Brain pericyte (primary cell): ENCODE results near the gene PRRC1.

ENCODE experiments used
- DNase-seq: peaks from one replicate; pipeline ENCODE4 v3.0.0-alpha.2; 2012; ENCODE audit warnings: low read depth, low spot score

Gene PRRC1

DNA sequence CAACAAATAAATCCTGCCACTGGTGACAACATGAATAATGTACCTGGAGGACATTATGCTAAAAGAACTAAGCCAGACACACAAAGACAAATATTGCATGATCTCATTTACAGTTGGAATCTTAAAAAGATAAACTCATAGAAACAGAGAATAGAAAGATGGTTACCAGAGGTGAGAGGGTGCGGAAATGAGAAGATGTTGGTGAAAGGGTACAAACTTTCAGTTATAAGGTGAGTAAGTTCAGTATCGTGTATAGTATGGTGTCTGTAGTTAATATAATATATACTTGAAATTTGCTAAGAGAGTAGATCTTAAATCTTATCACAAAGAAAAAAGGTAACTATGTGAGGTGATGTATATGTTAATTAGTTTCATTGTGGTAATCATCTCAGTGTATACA lies 63.3 kb downstream of the PRRC1 start:
- no peak for DNase-seq

DNA sequence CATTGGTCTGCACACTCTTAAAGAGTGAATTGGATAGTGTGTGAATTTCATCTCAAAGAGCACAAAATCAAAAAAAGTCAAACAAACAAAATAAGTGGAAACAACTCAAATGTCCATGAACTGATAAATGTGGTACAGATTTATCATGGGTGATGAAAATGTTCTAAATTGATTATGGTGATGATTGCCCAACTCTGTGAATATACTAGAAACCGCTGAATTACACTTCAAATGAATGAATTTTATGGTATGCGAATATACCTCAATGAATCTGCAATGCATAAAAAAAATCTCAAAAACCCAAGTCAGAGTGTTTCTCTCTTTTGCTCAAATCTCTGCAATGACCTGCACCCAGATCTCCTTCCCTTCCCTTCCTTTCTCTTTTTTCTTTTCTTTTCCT lies 64.0 kb downstream of the PRRC1 start:
- DNase-seq = no peak

DNA sequence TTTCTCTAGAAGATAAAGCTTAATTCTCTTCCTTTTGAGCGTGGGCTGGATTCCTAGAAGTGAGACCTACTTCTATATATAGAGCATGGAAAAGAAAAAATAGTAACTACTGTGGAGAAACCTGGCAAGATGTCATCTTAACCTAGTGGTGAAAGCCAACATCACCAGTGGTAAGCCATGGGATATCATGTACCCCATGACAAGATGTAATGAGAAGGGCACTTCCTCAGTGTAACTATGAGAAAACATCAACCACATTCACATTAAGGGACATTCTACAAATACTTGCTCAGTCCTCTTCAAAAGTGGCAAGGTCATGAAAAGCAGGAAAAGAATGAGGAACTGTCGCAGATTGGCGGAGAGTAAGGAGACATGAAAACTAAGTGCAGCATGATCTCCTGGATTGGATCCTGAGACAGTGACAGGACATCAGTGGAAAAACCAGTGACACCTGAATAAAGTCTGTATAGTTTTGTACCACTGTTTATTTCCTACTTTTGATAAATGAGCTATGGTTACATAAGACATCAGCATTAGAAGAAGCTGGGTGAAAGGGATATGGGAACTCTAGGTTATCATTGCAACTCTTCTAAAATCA lies 65.4 kb downstream of the PRRC1 start:
- no peak for DNase-seq

DNA sequence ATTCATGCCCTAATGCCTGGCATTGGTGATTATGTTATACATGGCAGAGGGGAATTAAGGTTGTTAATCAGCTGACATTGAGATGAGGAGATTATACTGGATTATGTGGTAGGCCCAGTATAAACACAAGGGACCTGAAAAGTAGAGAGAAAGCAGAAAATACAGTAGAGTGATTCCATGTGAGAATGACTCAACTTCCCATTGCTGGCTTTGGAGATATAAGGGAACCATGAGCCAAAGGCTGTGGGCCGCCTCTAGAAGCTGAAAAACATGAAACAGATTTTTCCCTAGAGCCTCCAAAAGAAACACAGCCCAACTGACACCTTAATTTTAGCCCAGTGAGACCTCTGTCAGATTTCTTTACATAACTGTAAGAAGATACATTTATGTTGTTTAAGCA lies 66.4 kb downstream of the PRRC1 start:
- DNase-seq = no peak

DNA sequence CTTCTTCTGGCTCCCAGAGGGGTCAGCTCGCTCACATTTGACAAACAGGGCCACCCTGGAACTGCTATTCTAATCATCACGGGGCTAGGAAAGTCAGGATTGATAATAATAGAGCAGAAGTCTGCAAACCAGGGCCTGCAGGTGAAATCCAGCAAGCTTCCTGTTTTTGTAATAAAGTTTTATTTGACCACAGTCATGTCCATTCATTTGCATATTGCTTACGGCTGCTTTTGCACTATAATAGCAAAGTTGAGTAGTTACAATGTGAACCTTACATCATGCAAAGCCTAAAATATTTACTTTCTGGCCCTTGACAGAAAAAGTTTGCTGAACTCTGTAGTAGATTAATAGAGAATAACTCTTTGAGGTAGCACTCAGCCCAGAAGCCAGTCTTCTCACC lies 68.2 kb downstream of the PRRC1 start:
- no peak for DNase-seq

DNA sequence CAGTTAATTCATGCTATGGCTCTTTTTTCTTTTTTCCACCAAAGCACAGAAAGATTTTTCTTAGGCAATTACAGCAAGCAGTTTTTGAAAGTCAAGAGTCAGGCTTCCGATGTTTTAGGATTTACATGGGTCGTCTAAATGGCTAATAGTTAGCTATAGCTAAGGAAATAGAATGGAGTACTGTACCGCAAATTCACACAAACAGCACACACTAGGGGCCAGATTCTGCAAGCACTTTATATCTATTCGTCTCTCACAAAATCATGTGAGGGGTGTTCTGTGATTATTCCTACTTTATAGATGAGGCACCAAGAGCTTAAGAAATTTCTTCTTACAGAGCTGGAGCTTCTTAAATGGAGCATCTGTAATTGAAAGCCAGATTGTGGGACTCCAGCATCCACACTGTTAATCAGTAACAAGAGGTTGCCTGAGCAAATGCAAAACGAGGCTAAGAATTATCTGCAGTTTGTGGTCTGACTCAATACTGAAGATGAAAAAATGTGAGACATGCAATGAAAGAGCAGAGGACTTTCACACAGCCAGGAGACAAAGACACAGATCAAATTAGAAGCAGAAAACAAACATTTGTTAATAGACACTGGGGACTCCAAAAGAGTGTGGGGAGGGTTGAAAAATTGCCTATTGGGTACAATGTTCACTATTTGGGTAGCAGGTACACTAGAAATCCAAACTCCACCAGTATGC lies 68.8 kb downstream of the PRRC1 start:
- no peak for DNase-seq

DNA sequence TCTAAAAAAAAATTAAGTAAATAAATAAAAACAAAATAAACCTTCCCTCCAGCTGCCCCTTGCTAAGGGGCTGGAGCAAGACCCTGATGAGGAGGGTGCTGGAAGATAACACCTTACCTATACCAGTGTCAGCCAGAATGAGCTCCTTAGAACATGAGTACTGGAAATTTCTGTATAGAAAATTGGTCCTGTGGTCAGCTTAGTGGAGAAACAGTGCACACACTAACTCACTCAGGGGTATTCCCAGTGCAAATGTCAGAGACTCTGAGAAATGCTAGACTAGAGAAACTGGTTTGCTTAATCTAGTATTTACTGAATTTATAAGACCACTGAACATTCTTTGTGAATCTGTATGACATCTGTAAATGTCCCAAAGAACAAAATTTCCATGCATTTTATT lies 69.4 kb downstream of the PRRC1 start:
- no peak for DNase-seq

DNA sequence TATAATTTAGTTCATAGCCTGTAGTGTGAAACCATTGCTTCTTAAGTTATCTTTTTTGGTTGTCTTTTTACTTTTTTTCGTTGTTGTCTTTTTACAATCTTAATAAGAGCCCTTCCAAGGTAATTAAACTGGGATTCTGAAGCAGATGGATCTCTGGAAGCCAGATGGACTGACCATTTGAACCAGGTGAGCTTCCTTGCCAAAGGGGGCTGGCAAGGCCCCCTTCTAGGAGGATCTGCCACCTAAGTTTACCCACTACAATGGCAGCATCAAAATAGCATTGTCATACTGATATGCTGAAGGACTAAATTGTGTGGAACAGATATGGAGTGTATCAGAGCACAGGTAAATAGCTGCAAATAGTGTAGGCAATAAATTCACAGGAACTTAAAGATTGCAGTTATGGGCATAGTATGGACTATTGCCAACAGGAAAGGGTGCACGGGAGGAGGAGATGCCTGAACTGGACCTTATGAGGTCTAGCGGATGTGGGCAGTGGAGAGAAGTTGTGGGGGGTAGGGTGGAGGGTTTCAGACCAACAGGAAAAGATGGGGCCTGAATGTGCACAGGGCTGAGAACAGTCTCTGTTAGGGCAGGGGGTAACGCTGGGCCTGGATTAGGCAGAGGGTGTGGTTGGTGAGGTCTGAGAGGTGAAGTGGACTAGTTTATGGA lies 69.9 kb downstream of the PRRC1 start:
- DNase-seq = no peak

DNA sequence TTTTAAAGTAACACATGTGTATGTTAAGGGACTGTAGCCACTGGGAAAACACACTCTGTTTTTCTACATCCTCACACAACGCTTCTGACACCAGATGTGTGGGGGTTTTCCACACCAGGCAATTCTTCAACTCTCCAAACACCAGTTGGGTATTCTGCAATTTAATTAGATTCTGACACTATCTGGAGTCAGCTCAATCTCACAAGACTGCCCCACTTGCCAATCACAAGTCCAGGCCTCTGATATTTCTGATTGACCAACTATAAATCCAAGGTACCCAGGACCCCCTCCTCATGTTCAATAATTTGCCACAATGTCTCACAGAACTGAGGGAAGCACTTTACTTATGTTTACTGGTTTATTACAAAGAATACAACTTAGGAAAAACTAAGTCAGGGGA lies 70.9 kb downstream of the PRRC1 start:
- no peak for DNase-seq

DNA sequence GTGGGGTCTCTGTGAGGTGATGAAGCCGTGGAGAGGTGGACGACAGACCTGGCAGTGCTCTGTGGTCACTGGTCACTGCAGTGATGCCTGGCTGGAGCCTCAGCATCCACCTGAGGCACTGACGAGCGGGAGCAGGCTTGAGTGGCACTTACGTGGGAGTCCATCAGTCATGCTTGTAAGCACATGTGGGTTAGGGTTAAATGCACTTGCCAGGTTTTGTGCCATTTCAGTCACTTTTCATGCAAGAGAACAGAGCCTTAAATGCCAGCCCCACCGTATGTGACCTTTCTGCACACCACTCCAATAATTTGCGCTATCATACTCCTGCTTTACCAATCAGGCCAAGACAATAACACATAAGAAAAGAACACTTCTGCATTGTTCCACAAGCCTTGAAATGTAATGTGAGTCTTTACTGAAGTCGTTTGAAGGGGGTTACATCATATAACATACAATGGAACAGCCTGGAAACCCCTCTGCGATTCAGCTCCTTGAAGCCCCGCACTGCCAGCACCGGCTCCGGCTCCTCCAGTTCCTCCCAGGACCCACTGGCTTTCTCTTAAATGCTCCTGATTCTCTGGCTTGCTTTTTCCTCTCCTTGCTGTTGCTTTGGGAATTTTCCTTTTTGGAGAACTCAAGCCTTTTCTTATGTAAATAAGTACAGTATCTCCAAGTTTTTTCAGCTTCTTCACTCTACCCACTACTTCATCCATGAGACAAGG lies 72.0 kb downstream of the PRRC1 start:
- DNase-seq = no peak

DNA sequence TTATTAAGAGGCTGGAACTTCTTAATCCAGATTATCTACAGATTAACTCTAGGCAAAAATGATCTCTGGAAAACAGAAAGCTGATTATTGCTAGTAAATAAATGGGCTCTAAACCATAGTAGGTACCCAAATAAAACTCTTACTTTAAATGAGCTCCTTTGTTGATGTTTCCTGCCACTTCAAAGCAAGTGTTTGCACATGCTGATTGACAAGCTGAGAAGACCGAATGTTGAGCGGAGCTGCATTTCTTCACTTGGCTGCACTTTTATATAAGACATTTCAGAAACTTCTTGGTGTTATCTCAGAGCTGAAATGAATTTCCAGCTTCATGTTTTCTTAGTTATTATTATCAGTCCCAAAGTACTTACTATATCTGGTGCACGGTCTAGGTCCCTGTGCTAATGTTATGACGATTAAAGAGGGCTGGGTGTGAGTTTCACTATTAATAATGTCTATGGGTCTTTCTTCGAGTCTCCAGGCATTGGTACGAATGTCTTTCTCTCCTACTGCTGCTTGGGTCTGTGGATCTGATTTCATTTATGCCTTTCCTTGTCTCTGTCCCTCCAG lies 72.8 kb downstream of the PRRC1 start:
- no peak for DNase-seq

DNA sequence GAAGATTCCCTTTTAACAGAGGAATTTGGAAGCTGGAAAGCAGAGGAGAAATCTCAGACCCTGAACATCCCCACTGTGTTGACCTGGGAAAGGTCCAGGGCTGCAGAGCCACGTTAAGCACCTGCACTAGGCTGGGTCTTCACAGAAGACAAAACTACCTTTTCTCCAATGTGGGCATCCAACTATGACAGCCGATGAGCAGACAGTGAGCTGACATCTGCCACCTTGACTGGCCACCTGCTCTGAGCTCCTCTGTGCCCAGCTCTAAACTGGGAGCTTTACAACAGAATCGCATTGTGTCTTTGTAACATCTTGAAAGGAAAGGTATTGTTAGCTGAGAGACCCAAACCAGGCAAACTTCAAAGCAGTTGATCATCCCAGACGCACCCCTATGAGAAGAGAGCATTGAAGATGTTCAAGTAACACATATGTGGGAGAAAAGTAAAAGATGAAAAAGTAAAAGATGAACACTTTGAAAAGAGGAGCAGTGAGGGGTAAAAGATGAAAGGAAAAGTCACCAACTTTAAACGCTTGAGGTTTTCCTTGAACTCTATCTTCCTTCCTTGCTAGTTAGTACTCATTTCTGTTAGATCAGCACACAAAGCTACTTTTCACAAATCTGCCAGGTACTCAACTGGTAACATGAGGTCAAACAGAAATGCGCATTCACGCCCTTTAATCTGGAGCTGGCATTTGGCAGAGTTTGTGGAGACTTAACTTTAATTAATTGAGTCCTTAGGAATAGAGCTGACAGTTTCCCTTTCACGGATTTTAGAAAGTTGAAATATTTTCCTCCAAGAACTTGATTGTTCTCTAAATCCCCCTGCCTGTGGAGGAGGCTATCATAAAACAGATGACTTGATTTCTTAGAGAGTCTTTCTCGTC lies 78.3 kb downstream of the PRRC1 start:
- DNase-seq = no peak

DNA sequence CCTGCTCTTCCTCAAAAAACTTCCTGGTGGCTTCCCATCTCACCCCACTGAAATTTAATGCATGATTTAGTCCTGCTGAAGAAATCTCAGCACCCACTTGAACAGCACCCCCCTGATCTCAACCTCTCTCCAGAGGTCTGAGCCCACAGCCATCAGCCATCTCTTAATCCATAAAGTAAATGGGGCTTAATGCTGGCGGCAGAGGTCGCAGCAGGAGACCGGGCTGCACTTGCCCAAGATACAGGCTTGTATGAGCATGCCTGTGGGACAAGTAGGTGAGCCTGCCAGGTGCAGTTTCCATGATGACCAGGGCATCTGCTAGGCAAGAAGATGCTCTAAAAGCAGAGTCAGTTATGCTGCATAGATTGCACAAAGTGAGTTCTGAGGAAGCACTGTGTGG lies 79.1 kb downstream of the PRRC1 start:
- DNase-seq = no peak

DNA sequence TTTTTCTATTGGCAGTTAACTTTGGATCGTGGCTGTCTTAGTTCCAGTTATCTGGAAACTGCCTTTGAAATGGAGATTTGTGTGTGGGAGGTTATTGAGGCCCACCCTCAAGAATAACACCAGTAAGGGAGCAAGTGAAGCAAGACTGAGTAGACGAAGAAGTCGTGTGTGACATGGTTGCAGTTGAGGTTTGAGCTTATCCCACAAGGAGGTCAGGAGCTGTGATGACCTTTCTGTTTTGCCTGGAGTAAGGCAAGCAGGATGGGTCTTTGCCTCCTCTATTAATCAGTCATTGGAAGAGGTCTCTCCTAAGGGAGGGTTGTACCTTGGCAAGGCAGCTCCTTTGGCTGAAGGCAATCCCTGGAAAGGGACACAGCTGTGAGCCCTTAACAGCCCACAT lies 81.9 kb downstream of the PRRC1 start:
- DNase-seq = no peak

DNA sequence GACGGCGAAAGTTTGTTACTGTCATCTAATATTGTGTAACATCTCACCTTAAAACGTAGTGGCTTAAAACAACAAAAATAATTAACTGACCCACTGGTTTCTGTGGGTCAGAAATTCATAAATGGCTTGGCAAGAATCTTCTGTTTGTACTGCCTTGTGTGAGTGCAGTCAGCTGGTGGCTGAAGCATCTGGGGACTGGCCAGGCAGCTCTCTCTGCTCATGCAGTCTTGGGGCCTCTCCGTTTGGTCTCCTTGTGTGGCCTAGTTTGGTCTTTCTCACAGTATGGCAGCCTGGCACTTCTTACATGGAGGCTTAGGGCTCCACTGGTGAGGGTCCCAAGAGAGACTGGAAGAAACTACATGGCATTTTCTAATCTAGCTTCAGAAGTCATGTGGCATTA lies 82.4 kb downstream of the PRRC1 start:
- no peak for DNase-seq

DNA sequence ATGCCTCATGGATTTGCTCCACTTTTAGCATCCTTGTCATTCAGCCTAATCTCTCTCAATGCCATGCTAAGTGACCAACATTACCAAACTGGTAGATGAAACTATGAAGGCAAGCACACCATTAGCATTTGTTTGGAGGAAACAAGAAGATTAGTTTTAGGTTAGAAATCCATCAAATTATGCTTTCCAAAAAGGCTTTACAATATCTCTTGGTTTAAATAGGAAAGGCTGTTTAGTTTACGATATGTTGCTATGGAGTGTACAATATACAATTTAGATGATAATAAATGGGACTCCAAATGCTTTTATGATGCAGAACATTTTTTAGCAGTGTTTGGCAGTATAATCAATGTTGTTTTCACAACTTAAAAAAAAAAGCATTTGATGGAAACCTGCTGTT lies 83.7 kb downstream of the PRRC1 start:
- no peak for DNase-seq

DNA sequence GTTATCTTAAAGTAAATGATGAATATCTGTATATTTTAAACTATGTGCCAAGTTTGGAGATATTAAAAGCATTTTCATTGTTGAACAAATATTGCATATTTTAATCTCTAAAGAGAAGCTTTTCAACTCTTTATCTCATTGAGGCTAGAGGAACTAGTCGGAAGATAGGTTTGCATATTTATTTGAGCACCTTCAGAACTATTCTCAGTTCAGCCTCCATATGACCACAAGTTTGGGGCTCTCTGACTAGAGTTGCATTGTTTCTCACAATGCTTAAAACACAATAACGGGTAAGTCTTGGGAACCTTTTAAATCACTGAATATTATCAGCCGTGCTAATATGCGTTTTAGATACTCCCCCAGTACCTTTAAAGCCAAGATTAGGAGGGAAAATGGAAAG lies 84.2 kb downstream of the PRRC1 start:
- DNase-seq = no peak

DNA sequence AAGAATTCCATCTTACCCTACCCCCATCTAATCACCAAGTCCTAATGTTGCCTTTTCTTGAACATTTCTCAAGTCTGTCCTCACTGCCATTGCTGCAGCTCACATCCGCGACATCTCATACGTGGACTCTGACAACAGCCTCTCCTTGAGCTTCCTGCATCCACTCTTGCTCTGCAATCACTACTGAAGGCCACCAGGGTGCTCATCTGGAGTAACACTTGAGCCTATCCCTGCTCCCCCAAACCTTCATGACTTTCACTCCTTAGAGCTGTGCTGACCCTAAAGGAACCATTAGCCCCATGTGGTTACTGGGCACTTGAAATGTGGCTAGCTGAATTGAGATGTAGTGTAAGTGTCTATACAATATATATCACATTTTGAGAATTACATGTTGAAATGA lies 85.0 kb downstream of the PRRC1 start:
- DNase-seq = no peak

DNA sequence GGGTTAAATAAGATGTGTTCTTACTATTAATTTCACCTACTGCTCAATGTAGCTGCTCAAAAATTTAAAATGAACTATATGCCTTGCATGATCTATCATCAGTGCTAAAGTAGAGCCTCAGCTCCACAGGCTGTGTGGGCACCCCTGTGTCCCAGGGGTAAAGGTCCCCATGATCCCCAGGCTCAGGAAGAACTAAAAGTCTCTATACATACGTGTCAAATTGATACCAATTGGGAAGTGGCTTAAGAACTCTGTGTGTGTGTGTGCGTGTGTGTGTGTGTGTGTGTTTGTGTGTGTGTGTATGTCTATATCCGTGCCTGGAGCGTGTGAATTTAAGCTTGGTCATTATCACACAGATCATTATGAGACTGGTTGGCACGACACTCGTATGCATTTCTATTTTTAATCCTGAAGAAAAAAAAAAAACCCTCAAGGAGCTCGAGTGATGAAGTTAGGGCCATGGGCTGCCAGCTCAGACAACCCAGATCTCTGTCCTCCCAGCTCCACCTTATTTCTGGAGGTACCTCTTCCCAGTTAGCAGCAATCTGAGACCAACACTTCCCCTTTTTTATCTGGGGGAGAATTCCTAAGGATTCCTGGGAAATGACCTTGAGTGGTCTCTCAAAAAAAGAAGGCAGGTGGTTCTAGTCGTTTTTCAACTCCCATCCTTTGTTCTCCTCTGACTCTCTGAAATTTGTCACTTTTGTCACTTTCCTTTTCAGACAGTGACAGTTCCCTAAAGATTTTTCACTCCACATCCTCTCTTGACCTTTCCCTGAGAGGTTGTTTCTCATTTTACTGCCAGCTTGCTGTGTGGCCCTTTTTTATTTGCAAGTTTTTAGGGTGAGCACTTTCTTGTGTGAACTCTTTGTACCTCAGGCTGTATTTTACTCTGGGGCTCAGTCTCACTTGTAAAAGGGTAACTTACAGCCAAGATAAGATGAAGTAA lies 85.7 kb downstream of the PRRC1 start:
- DNase-seq = no peak
